HCEC 1CT (cell line): ENCODE data around the gene KCNN3.
A peak's percentile ranks its signal among the peaks of the same experiment; 100 is the strongest.

Experiments used
- DNase-seq: peaks from one replicate; pipeline ENCODE4 v3.0.0-alpha.2; 2017

Gene KCNN3

DNA sequence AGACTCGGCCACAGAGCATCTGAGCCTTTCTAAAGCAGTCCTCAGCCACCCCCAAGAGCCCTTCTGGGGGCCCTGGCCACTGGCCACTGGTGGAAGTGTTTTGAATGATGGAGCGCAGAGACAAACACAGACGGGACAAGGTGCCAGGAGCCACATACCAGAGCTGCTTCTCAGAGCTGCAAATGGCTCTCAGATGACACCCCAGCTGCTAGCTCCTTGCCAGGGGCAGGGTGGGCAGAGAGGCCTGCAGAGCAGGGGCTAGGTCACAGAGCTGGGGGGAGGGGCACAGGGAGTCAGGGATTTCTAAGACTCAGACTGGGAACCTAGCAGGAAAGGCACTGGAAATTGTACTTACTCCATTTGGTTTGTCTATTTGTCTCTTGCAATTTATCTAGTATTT is 30.4 kb downstream of the KCNN3 start:
- no peak for DNase-seq

DNA sequence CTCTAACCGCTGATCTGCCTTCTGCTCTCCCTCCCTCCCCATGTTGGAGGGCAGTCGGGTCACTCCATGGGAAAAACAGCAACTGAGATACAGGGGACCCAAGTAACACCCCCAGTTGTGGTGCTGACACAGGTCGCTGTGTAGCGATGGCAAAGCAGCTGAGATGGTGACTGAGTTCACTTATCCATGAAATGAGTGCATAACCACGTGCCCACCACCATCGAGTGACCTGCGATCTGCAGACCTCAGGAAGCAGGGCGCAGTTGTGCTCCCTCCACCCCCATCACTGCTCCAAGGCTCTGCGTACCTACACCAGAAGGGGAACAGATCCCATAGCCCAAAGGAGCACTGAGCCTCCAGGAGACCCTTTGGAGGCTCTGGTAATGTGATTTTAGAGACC is 31.1 kb downstream of the KCNN3 start:
- no peak for DNase-seq

DNA sequence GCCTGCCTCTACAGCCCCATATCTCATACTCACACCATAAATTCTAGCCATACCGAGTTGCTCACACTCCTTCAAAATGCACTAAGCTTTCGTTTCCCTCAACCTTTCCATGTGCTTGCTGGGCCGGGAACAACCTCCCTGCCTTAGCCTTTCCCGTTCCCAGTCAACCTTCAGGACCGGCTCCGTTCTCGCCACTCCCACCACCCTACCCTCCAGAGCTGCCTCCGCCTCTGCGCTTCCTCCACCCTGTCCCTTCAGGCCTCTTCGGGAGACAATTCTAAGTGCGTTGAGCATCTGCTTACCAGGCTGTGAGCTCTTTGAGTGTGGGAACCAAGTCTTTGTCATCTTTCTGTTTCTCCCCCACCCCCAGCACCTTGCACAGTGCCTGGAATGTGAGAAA is 31.6 kb downstream of the KCNN3 start:
- no peak for DNase-seq

DNA sequence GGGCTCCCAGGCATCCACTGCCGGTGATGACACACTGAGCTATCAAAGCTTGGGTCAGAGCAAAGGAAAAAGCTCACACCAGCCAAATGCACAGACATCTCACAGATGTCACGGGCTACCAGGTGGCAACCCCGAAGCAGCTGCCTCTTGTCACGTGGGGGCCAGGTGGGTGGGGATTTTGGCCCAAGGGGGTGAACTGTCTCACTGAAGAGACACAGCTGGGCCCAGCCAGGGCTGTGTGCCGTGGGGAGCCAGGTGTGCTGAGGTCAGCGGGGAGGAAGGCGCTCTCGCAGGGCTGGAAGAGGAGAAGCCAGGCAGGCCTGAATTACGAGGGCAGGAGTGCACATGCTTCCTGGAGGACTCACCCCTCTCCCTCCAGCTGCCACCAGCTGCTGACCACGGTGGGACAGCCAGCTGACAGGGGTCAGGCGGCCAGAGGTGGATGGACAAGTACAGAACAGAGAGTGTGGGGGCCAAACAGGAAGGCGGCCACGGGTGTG is 32.4 kb downstream of the KCNN3 start:
- peak; percentile 42 for DNase-seq

DNA sequence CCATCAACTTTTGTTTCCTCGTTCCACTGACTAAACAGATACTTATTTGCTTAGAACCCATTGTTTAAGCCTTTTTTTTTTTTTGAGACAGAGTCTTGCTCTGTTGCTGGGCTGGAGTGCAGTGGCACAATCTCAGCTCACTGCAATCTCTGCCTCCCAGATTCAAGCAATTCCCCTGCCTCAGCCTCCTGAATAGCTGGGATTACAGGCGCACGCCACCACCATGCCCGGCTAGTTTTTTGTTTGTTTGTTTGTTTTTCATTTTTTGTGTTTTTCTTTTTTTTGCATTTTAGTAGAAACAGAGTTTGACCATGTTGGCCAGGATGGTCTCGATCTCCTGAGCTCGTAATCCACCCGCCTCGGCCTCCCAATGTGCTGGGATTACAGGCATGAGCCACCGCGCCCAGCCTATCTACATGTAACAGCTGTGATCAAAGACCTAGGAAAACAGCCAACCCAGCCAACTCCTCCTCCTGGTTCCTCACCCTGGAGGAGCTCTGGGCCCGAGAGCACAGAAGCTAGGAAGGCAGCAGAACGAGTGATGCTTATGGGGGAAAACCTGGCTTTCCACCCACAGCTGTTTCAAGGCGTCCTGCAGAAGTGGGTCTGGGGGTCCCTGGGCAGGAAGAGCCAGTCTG is 32.9 kb downstream of the KCNN3 start:
- no peak for DNase-seq

DNA sequence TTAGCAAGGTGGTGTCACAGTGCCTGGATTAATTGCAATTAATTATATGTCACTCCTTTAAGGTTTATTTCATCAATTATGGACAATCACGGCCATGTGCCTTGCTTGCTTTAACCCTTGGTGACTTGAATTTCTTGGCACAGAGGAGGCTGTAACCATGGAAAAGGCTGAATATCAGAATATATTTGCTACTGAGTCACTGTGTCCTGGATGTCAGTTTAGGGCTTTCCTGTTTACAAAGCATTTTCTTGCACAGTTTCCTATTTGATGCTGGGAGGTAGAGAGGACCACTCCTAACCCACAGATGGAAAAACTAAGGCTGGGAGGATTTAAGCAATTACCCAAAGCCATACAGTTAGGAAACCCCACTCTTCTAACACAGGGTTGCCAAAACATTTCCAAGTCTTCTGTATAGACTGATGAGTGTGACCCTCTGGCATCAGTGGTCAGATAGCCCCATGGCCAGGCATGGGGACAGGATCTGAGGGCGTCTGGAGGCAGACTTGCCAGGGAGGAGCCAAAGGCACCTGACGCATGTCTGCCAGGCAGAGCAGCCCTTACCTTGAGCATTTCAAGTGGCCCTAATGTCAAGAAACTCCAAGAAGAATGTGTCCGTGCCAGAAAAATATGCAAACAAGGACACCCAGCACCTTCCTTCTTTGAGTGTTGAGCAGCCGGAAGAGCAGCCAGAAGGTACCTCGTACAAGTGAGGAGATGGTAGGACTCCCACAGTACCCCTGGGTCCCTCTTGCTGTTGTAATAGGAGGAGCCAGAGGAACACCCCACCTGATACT is 34.4 kb downstream of the KCNN3 start:
- no peak for DNase-seq

DNA sequence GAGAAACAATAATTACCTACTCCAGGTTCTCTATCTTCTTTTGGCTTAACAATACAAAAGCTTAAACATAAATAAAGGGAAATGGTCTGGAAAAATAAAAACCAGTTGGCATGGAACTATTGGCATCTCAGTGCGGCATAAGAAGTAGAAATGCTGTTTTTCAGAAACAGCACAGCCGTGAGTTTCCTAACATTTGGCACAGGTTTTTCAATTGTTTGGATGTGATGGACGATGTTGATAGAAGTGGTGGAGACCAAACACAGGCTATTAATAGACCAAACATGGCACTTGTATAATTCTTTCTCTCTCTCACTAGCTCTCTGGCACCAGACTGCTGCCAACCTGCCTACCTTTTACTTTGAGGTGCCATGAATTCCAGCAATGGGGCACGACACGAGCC is 36.2 kb downstream of the KCNN3 start:
- DNase-seq, result no peak

DNA sequence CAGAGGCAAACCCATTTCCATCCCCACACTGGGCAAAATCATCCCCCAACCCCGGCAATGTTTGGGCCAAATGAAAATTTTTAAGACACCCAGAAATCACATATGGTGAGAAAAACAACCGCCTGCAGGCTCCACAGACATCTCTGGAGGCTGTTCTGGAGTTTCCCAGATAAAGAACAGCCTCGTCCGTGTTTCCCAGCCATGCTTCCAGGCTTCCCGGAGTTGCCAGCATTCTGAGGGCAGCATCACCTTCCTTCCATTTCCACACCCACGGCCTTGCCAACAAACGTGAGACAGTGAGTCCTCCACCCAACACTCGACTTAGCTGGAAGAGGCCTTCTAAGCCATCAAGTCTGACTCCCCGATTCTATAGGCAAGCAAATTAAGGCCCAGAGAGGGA is 36.9 kb downstream of the KCNN3 start:
- DNase-seq, result no peak

DNA sequence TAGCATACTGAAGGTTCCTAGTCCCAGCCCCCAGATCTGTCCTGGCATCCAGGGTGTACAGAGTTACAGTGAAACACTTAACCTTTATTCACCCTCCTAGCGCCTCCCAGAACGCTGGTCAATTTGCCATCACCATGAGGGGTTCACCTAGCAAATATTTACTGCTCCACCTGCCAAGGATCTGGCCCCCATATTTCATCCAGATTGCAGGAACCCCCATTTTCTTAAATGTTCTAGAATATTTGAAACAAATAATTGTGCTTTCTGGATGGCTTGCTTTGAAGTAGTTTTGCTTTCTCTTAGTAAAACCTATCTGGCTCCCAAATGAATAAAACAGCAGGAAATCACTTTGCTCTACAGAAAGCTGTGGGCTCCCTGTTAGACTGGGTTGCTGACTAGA is 37.7 kb downstream of the KCNN3 start:
- no peak for DNase-seq

DNA sequence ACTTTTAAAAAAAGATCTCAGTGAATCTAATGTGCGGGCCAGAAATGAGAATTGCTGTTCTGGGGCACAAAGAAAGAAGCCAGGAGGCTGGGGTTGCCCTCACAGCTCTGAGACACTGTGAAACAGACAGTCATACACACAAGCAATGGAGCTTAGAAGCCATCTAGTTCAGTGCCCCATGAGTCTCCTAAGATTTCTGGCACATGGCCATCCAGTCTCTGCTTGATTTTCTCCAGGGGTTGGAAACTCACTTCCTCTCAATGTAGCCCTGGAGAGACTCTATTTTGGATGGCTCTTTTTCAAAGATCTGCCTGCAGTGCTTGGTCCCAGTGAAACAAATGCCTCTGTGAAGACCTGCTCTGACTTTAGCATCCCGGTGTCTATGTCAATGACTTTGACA is 38.6 kb downstream of the KCNN3 start:
- DNase-seq, result no peak

DNA sequence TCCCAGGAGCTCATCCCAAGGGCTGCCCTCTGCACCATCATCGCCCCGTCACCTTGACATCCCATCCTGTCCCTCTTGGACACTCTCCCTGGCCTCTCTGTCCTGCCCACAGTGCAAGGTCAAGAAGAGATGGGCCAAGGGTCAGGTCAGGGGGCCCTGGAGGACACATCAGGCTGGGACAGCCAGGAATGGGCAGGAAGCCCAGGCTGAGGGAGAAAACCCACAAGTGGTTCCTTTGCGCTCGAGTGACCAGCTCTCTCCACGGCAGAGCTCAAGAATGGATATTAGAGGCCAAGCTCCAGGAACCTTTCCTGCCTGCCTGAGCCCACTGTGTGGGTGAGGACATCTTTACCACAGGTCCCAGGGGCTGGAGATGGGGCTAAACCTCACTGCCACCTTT is 41.0 kb downstream of the KCNN3 start:
- DNase-seq, result no peak

DNA sequence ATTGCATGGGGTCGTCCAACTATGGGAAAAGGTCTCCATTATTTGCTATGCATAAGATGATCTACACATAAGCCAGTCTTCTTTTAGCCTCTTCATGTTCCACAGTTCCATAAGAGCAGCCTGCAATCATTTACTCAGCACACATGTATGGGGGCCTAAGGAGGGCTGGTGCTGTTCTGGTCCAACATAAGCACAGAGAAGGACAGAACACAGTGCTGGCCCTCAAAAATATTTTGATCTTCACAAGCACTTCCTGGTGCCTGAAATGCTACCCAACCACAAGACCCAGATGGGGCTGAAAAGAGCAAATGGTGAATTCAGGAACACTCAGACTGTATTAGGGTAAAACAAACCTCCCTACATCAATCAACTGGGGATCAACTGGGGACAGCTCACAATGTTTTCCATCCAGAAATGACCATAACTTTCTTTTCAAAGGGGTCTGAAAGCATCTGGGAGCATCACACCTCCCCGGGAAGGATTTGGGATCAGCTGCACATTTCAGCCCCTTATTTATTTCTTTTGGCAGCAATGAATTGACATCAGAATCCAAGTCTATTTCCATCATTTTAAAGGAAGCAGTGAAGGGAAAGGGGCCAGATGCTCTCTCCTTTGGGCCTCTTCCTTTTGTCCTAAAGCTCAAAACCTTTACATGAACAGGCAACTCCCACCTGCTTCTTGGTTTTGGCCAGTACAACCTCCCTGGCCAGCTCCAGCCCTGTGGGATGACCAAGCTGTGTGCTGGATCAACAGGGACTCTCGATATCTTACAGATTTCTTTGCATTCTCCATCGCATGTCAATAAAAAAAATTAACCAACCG is 45.7 kb downstream of the KCNN3 start:
- DNase-seq, result no peak

DNA sequence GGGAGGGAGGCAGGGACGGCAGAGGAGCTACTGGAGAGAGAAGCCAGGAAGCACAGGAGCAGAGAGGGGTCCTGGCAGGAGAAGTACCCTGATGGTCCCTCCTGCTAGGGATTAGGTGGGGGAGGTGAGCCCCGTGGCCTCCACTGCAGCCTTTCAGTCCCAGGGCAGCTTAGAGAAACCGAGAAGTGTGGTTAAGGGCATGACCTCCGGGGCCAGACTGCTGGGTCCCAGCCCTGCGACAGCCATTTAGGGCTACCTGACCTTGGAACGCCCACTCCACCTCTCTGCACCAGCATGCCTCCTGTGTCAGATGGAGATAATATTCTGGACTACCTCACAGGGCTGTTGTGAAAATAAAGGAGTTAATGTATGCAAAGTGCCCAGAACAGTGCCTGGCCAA is 47.4 kb downstream of the KCNN3 start:
- DNase-seq, result no peak

DNA sequence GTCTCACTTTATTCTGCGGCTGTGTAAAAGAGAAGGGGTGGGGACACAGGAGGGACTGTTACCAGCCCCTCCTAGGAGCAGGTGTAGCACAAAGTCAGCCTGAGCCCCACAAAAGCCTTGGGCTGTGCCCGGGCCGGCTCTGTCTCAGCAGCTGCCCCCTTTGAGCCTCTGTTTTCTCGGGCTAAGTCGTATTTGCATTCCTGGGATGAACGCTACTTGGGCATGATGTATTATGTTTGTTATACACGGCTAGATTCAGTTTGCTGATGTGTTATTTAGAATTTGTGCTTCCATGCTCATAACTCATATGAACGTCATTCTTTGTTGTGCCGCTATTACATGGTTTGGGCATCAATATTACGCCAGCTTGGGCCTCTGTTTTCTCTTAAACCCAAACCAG is 47.8 kb downstream of the KCNN3 start:
- DNase-seq, result no peak

DNA sequence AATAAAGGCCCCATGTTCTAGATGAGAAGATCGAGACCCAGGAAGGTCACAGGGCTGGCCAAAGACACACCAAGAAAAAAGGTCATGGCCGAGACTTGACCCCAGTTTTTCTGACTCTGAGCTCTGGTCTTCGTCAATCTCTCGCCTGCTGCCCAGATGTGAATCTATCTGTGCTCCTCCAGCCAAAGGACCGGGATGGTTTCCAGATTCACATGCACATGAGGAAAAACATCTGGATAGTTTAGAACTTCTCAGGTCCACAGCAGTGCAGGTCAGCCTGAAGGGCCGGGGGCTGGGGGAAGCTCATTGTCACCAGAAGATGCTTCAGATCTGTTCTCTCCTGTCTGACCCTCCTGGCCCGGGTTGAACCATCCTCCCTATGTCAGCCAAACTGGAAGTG is 49.0 kb downstream of the KCNN3 start:
- no peak for DNase-seq

DNA sequence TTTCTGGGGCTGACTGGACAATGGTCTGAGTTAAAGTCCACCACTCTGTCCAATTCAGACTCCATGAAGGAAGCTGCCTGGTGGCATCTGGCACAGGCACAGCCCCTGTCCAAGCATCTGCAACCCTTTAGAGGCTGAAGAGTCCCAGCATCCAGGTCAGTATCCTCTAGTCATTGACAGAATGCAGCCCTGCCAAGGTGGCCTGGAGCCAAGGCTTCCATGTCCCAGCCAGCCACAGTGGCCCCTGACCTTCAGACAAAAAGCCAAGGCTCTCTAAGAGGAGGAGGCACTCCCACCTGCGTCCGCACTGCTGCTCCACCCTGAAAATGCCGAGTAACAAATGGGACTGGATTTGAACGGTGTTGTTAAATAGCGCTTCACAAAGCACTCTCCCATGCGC is 49.4 kb downstream of the KCNN3 start:
- no peak for DNase-seq

DNA sequence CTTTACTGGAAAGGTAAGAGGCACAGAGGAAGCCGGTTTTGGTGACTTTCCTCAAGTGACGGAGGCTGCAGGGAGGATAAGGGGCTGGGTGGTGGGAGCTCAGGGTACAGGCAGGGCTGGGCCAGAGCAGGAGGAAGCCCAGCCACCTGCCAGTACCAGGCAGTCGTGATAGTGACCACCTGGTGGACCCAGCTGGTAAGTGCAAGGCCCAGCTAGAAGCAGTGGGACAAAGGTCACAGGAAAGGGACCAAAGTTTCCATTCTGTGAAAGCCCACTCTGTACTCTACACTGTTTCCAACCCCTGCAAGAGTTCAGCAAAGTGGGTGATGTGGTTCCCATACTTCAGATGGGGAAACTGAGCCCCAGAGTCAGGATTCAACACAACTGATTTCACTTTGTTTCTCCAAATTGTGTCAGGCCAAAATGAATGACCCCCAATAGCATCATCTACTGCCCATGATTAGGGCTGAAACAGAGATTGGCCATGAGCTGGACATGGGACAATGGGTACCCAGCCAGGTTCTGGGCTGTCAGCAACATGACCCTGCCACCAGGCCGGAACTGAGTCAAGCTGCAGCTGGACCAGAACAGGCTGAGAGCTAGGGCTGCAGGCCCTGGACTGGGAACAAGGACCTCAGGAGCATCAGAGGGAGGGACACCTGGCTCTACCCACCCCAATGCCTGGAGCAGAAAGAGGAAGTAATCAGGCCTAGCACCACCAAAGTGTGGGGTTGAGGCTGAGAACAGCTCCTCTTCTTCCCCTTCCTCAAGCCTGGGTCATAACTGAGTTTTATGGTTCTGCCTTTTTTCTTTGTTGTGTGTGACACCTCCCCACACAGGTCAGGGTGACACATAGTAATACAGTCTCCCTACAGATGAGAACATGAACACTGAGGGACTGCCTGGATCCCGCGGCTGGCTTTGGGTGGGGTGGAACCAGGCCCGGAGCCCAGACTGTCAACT is 50.2 kb downstream of the KCNN3 start:
- no peak for DNase-seq

DNA sequence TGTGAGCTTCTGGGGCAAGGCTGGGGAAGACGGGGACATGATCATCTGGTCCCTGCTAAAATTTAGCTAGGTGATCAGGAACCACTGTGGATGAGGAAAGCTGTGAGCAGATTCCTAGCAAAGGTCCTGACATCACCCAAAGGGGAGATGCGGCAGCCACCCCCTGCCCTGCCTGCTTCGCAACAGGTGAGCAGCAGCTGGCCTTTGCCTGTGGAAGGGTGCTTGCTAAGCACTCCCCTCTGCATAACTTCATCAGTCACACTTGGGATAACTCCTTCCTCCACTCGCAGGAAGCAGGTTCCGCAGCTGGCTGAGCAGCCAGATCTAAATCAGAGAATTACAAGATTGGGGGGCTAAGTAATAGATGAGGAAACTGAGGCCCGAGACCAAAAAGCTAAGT is 51.2 kb downstream of the KCNN3 start:
- no peak for DNase-seq

DNA sequence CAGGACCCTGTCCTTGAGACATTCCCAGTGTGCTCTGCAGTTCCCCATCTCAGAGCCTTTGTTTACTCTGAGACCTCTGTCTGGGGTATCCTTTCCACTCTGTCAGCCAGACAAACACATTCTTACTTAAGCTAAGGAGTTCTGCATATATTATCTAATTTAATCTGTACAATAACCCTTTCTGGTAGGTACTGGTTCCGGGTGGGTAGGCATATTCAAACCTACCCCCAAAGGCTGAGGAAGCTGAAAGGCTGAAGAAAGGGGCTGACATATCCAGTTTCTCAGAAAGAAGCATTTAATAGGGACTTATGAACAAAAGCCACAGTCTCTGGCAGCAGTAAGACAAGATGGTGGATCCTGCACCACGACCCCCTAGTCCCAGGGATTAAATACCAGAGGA is 53.1 kb downstream of the KCNN3 start:
- no peak for DNase-seq

DNA sequence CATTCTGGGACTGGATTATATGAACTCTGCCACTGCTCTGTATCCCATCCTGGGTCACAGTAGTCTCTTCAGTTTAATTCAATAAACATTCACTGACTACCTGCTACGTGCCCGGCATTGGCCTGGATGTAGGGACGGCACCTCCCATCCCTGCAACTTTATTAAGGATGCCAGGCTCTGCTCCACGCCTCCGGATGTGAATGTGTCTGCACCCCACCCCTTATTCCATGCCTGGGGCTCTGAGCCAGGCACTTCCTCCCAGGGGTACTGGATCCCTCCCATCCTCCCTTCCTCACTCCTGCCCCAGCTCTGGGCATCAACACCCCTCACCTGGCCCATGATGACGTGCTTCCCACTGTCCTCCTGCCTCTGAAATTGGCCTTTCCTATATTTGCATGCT is 53.7 kb downstream of the KCNN3 start:
- no peak for DNase-seq

DNA sequence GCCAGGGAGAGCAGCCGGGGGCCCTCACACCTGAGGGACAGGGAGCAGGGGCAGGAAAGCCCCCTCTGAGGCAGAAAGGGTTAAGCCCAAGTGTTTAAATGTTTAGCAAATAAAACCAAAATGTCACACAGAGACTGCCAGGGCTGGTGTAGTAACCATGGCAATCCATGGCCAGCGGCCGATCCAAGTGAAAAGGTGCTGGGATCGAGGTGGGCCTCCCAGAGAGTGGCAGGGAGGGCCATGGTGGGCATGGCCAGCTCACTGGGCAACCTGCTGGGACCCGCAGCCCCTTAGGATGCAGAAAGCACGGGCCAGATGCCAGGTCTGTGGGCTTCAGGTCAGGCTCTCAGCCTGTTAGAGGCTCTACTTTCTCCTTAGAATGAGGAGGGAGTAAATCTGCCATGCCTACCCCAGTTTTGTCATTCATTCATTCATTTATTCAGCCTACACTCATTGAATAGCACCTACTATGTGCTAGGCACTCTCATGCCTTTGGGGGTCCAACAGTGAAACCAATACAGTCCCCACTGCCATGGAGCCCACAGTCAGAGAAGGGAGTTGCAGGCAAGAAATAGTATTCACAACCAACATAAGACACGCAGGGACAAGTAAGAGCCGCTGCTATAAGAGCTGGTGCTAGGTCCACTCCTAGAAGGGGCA is 56.1 kb downstream of the KCNN3 start:
- DNase-seq, result no peak

DNA sequence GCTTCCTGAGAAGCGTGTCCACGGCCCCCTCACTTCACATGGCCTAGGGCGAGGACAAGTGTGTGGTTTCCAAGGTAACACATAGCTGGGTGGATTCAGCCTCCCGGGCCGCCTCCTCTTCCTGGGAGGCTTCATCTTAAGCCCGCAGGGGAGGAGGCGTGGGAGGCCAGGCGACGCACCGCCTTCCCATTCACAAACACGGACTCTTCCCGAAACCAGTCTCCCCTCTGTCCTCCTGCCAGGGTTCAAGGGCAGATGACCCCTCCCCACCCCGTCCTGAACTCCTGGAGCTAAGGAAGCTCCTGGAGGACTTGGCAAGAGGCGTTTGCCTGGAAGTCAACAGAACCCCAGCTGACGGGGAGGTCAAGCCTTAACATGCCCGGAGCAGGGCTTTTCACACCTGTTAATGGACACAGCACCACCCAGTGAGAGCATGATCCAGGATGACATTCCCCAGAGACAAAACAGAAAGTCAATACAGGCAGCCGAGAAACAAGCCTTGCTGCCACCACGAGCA is 56.7 kb downstream of the KCNN3 start:
- no peak for DNase-seq
